H9 (cell line): ENCODE data around the gene PLXNC1. TPM values are rescaled to one million over a fixed set of nuclear protein-coding genes. Genes with fewer than 3 reads are reported as not detected.

Experiments
- DNase-seq: peaks from one replicate; pipeline ENCODE4 v3.0.0-alpha.2; 2017
- H2AFZ ChIP-seq: one replicate; pipeline ENCODE4 v1.6.1; 2013; ENCODE audit warnings: mild to moderate bottlenecking, low read length, control low read depth, moderate library complexity
- H2AK5ac ChIP-seq: 2 replicates; pipeline ENCODE4 v1.6.1; 2013; ENCODE audit warnings: low read length, control low read depth, mixed read lengths; ENCODE audit not compliant: insufficient read length
- H2BK120ac ChIP-seq: one replicate; pipeline ENCODE4 v1.6.1; 2013; ENCODE audit warnings: low read depth, mild to moderate bottlenecking, low read length, control low read depth, inconsistent platforms; ENCODE audit not compliant: poor library complexity, severe bottlenecking
- H2BK12ac ChIP-seq: 2 replicates; pipeline ENCODE4 v1.6.1; 2013; ENCODE audit warnings: low read length, control low read depth, mixed read lengths, low read depth; ENCODE audit not compliant: insufficient read length
- H2BK15ac ChIP-seq: 2 replicates; pipeline ENCODE4 v1.6.1; 2013; ENCODE audit warnings: low read depth, low read length, control low read depth
- H2BK20ac ChIP-seq: one replicate; pipeline ENCODE4 v1.6.1; 2013; ENCODE audit warnings: low read depth, mild to moderate bottlenecking, low read length, control low read depth, inconsistent platforms; ENCODE audit not compliant: poor library complexity, severe bottlenecking
- H2BK5ac ChIP-seq: 2 replicates; pipeline ENCODE4 v1.6.1; 2013; ENCODE audit warnings: low read length, control low read depth, mixed read lengths; ENCODE audit not compliant: insufficient read length
- H3K14ac ChIP-seq: 2 replicates; pipeline ENCODE4 v1.6.1; 2013; ENCODE audit warnings: low read length, control low read depth; ENCODE audit not compliant: insufficient read depth
- H3K18ac ChIP-seq: 2 replicates; pipeline ENCODE4 v1.6.1; 2013; ENCODE audit warnings: low read depth, mild to moderate bottlenecking, mixed read lengths, low read length, control low read depth; ENCODE audit not compliant: insufficient read length
- H3K23ac ChIP-seq: 2 replicates; pipeline ENCODE4 v1.6.1; 2013; ENCODE audit warnings: low read length, control low read depth, mixed read lengths, low read depth; ENCODE audit not compliant: insufficient read length
- H3K23me2 ChIP-seq: 2 replicates; pipeline ENCODE4 v1.6.1; 2013; ENCODE audit warnings: low read depth, mild to moderate bottlenecking, mixed read lengths, low read length, control low read depth; ENCODE audit not compliant: insufficient read length, poor library complexity, severe bottlenecking
- H3K27ac ChIP-seq: 2 replicates; pipeline ENCODE4 v1.5.1; 2013; ENCODE audit warnings: low read length, control low read depth, mixed read lengths, low read depth; ENCODE audit not compliant: insufficient read length
- H3K27me3 ChIP-seq: 2 replicates; pipeline ENCODE4 v1.6.1; 2013; ENCODE audit warnings: low read length, control low read depth, inconsistent platforms; ENCODE audit not compliant: insufficient read depth
- H3K4ac ChIP-seq: 2 replicates; pipeline ENCODE4 v1.6.1; 2013; ENCODE audit warnings: low read depth, mild to moderate bottlenecking, control low read depth, inconsistent platforms, low read length, moderate library complexity
- H3K4me1 ChIP-seq: 2 replicates; pipeline ENCODE4 v1.6.1; 2013; ENCODE audit warnings: low read length, control low read depth, inconsistent platforms; ENCODE audit not compliant: insufficient read depth
- H3K4me2 ChIP-seq: 2 replicates; pipeline ENCODE4 v1.6.1; 2013; ENCODE audit warnings: low read length, control low read depth, mixed read lengths; ENCODE audit not compliant: insufficient read length, insufficient read depth
- H3K56ac ChIP-seq: 2 replicates; pipeline ENCODE4 v1.6.1; 2013; ENCODE audit warnings: low read depth, mild to moderate bottlenecking, mixed read lengths, low read length, control low read depth; ENCODE audit not compliant: insufficient read length
- H3K79me1 ChIP-seq: 2 replicates; pipeline ENCODE4 v1.6.1; 2013; ENCODE audit warnings: low read depth, mild to moderate bottlenecking, moderate library complexity, low read length, control low read depth, inconsistent platforms; ENCODE audit not compliant: insufficient read depth, poor library complexity, severe bottlenecking
- H3K79me2 ChIP-seq: 2 replicates; pipeline ENCODE4 v1.6.1; 2013; ENCODE audit warnings: low read length, control low read depth, inconsistent platforms; ENCODE audit not compliant: insufficient read depth
- H3K9ac ChIP-seq: 2 replicates; pipeline ENCODE4 v1.6.1; 2013; ENCODE audit warnings: low read length, control low read depth, mixed read lengths; ENCODE audit not compliant: insufficient read length; ENCODE audit errors: extremely low read depth
- H3K9me3 ChIP-seq: one replicate; pipeline ENCODE4 v1.6.1; 2013; ENCODE audit warnings: low read depth, low read length, inconsistent platforms; ENCODE audit not compliant: control insufficient read depth
- H3T11ph ChIP-seq: one replicate; pipeline ENCODE4 v1.6.1; 2013; ENCODE audit warnings: mild to moderate bottlenecking, low read length, control low read depth, inconsistent platforms
- H4K20me1 ChIP-seq: one replicate; pipeline ENCODE4 v1.6.1; 2013; ENCODE audit not compliant: control insufficient read depth, insufficient read length, insufficient read depth
- H4K5ac ChIP-seq: 2 replicates; pipeline ENCODE4 v1.6.1; 2013; ENCODE audit warnings: low read depth, mild to moderate bottlenecking, mixed read lengths, low read length, control low read depth; ENCODE audit not compliant: insufficient read length
- H4K8ac ChIP-seq: replicated peaks from 2 replicates; pipeline ENCODE4 v1.6.1; 2013; ENCODE audit warnings: low read length, control low read depth, mixed read lengths, low read depth; ENCODE audit not compliant: insufficient read length
- H4K91ac ChIP-seq: 2 replicates; pipeline ENCODE4 v1.6.1; 2013; ENCODE audit warnings: low read depth, mild to moderate bottlenecking, moderate library complexity, mixed read lengths, low read length, control low read depth; ENCODE audit not compliant: insufficient read length
- H3K27ac Mint-ChIP-seq, 3 experiments: 2 replicates in 2 of 3; 3 replicates in 1 of 3; pipeline ENCODE4 v1.8.0; 2020 to 2021; ENCODE audit warnings: mixed read lengths in 3 of 3, mild to moderate bottlenecking in 1 of 3, moderate library complexity in 1 of 3
- H3K27me3 Mint-ChIP-seq: 2 replicates; pipeline ENCODE4 v1.8.0; 2021; ENCODE audit warnings: low read depth, mild to moderate bottlenecking, moderate library complexity, mixed read lengths
- H3K36me3 Mint-ChIP-seq, 3 experiments: 2 replicates in 2 of 3; 3 replicates in 1 of 3; pipeline ENCODE4 v1.8.0; 2020 to 2021; ENCODE audit warnings: low read depth in 3 of 3, mixed read lengths in 3 of 3; ENCODE audit not compliant: insufficient read depth in 1 of 3
- H3K4me1 Mint-ChIP-seq, 2 experiments: 2 replicates each; pipeline ENCODE4 v1.8.0; 2020; ENCODE audit warnings: mixed read lengths in 2 of 2
- H3K4me3 Mint-ChIP-seq, 2 experiments: 2 replicates in 1 of 2; 3 replicates in 1 of 2; pipeline ENCODE4 v1.8.0; 2020 to 2021; ENCODE audit warnings: mild to moderate bottlenecking in 2 of 2, mixed read lengths in 2 of 2, moderate library complexity in 1 of 2
- H3K9me3 Mint-ChIP-seq, 2 experiments: 2 replicates in 1 of 2; 3 replicates in 1 of 2; pipeline ENCODE4 v1.8.0; 2020; ENCODE audit warnings: mild to moderate bottlenecking in 2 of 2, mixed read lengths in 2 of 2, moderate library complexity in 1 of 2
- CTCF ChIP-seq: fragments of 200-600 bp; sonication (generic); conservative IDR thresholded peaks from 3 replicates; pipeline ENCODE4 v1.8.0; 2021; ENCODE audit warnings: antibody characterized with exemption, mild to moderate bottlenecking
- WGBS: extraction: QIAGEN DNeasy Blood & Tissue Kit; methylation state at CpG from one replicate; pipeline ENCODE4 v1.1.7; 2013; ENCODE audit warnings: missing lambda C conversion rate, low lambda C conversion rate, mixed read lengths; ENCODE audit not compliant: insufficient read length; ENCODE audit errors: extremely low coverage; 5-methylcytosine and 5-hydroxymethylcytosine counted together
- total RNA-seq: library from RNA; stranded (reverse); gene quantifications from 2 replicates; pipeline ENCODE4 v1.2.1, GENCODE V29; 2021

PLXNC1 gene
- total RNA-seq, 1 experiment from 2014 or later: 1.2 TPM

- H3K27me3 Mint-ChIP-seq: peaks cover 9% of the 10 kb centered on the region
- no peak overlapping the region for H2AFZ ChIP-seq
- no peak overlapping the region for H4K5ac ChIP-seq
- H3K9me3 ChIP-seq: no peaks in the 10 kb centered on the region
- no peak for DNase-seq
- H3K23ac ChIP-seq: no peak overlapping the region
- no peak overlapping the region; a peak in 1 of 7 replicates for H3K27ac Mint-ChIP-seq
- no peak overlapping the region for H3K9ac ChIP-seq
- no peak overlapping the region for H2BK12ac ChIP-seq
- no peak overlapping the region for H3K18ac ChIP-seq
- H3K4me1 ChIP-seq: peaks cover 9% of the 10 kb centered on the region; the same call in 1 of the 2 replicates
- H3T11ph ChIP-seq: no peak overlapping the region
- H2AK5ac ChIP-seq: no peak overlapping the region
- H4K91ac ChIP-seq: no peak overlapping the region
- H3K4me3 Mint-ChIP-seq: no peak overlapping the region
- no peak overlapping the region for H2BK120ac ChIP-seq
- H2BK5ac ChIP-seq: no peak overlapping the region
- H2BK15ac ChIP-seq: no peak overlapping the region
- H3K4ac ChIP-seq: no peak overlapping the region
- no peaks in the 10 kb centered on the region for H3K79me1 ChIP-seq
- no peaks in the 10 kb centered on the region; a peak in 1 of 5 replicates for H3K9me3 Mint-ChIP-seq
- H3K56ac ChIP-seq: no peak overlapping the region
- H3K4me2 ChIP-seq: no peak overlapping the region
- no peak overlapping the region for H3K27ac ChIP-seq
- no peaks in the 10 kb centered on the region for H3K79me2 ChIP-seq
- peaks cover 0 to 5% (median 2%) of the 10 kb centered on the region in 3 experiments; a peak in 4 of 7 replicates for H3K36me3 Mint-ChIP-seq
- no peak overlapping the region for H3K14ac ChIP-seq
- H4K8ac ChIP-seq: no peak overlapping the region
- peaks cover 44 to 53% of the 10 kb centered on the region in 2 experiments for H3K4me1 Mint-ChIP-seq
- H3K27me3 ChIP-seq: no peaks in the 10 kb centered on the region
- TF ChIP-seq CTCF: no peak
- no peaks in the 10 kb centered on the region for H4K20me1 ChIP-seq
- no peaks in the 10 kb centered on the region for H3K23me2 ChIP-seq
- H2BK20ac ChIP-seq: no peak overlapping the region
- no CpG with 5 or more reads among the region's 5 CpGs for WGBS
These were observed 119.6 kb downstream of the PLXNC1 start for GRCh38 chr12:94267921-94268471.
